Transverse colon (tissue), 4 donors: ENCODE results near the gene ROS1. TPM values are rescaled to one million over a fixed set of nuclear protein-coding genes. Genes with fewer than 3 reads are reported as not detected.

ENCODE experiments used
- DNase-seq: peaks from one replicate; pipeline ENCODE4 v3.0.0-alpha.2; 2019
- H3K27ac ChIP-seq, 4 donors: fragments of 200-600 bp; sonication (generic); 2 replicates each; pipeline ENCODE4 v1.5.1; 2016 to 2018; ENCODE audit warnings: inconsistent platforms in 4 of 4
- H3K27me3 ChIP-seq: fragments of 200-600 bp; sonication (generic); 2 replicates; pipeline ENCODE4 v1.5.1; 2017; ENCODE audit warnings: inconsistent platforms
- H3K36me3 ChIP-seq, 4 donors: fragments of 200-600 bp; sonication (generic); 2 replicates each; pipeline ENCODE4 v1.5.1; 2017 to 2019; ENCODE audit warnings: inconsistent platforms in 4 of 4
- H3K4me1 ChIP-seq, 4 donors: fragments of 200-600 bp; sonication (generic); 2 replicates each; pipeline ENCODE4 v1.5.1; 2017 to 2020; ENCODE audit warnings: inconsistent platforms in 4 of 4
- H3K4me3 ChIP-seq, 4 donors: fragments of 200-600 bp; sonication (generic); 1 replicate in 1 of 4; 2 replicates in 3 of 4; pipeline versions ENCODE4 v1.5.1 to v1.6.1; 2017 to 2019; ENCODE audit warnings: inconsistent platforms in 4 of 4
- H3K9me3 ChIP-seq, 2 donors: fragments of 200-600 bp; sonication (generic); 2 replicates each; pipeline ENCODE4 v1.5.1; 2017 to 2019; ENCODE audit warnings: inconsistent platforms in 2 of 2
- CTCF ChIP-seq, 5 experiments: fragments of 200-600 bp in 3 of 5; fragments of 450-650 bp in 2 of 5; sonication (generic) in 3 of 5; IDR thresholded peaks; 1 replicate in 2 of 5; 2 replicates in 3 of 5; pipeline ENCODE4 v1.5.1; 2016 to 2017; ENCODE audit warnings: antibody characterized with exemption in 5 of 5, inconsistent platforms in 3 of 5, mild to moderate bottlenecking in 2 of 5, moderate library complexity in 1 of 5
- EP300 ChIP-seq: sonication (generic); formaldehyde crosslinking; IDR thresholded peaks from one replicate; pipeline ENCODE4 v1.6.1; 2017; ENCODE audit warnings: antibody characterized with exemption, low read depth
- POLR2A ChIP-seq: fragments of 450-650 bp; IDR thresholded peaks from one replicate; pipeline ENCODE4 v1.6.1; 2016; ENCODE audit warnings: antibody characterized with exemption, mild to moderate bottlenecking, moderate library complexity
- POLR2AphosphoS5 ChIP-seq, 3 donors: sonication (generic); formaldehyde crosslinking; IDR thresholded peaks; one replicate each; pipeline ENCODE4 v1.6.1; 2016; ENCODE audit warnings: antibody characterized with exemption in 3 of 3
- WGBS, 2 donors: methylation state at CpG; one replicate each; pipeline ENCODE4 v1.1.5; 2018; ENCODE audit warnings: low coverage in 1 of 2; 5-methylcytosine and 5-hydroxymethylcytosine counted together
- in situ Hi-C, 4 donors: fragments of 200-750 bp; cut with MboI; loops; one replicate each; pipeline versions ENCODE4 v1.15.0 to v1.15.1; 2017; ENCODE audit warnings: low sequenced_read_pairs in 3 of 4, low pct_ligation_motif_present in 1 of 4, low pct_unique_long_range_greater_than_20kb in 1 of 4
- intact Hi-C: fragments of 100-400 bp; cut with DNase I; formaldehyde crosslinking; loops from one replicate; pipeline ENCODE4 v1.15.1; 2023; ENCODE audit warnings: low total_unique reads
- total RNA-seq, 4 donors: library from RNA; depleted of rRNA; stranded (reverse); fragments of >200 nt; gene quantifications; one replicate each; pipeline ENCODE4 v1.1.0, GENCODE V29; 2016

Gene ROS1
- total RNA-seq, 4 donors from 2014 or later: 0.80 to 4.1 (median 2.5) TPM; not detected in 1

GRCh38 chr6:117432273-117432672 is 6.5 kb upstream of the ROS1 start:
- in situ Hi-C loops: no loop called here
- no peak for TF ChIP-seq POLR2A
- TF ChIP-seq POLR2AphosphoS5 (IDR thresholded peaks at IDR 0.05): no peak
- TF ChIP-seq CTCF (IDR thresholded peaks at IDR 0.05): no peak
- no peak for TF ChIP-seq EP300

GRCh38 chr6:117423754-117424153 is 2.0 kb downstream of the ROS1 start:
- no peaks in the 10 kb centered on the region for H3K27me3 ChIP-seq
- H3K4me1 ChIP-seq: peaks cover 0 to 18% (median 3%) of the 10 kb centered on the region in 4 donors
- intact Hi-C loops (no loop called here), in situ Hi-C loops (no loop called here)
- TF ChIP-seq POLR2AphosphoS5 (IDR thresholded peaks at IDR 0.05) (no peak), CTCF (IDR thresholded peaks at IDR 0.05) (no peak), POLR2A (no peak), EP300 (no peak)
- H3K27ac ChIP-seq: no peak overlapping the region
- H3K4me3 ChIP-seq: no peak overlapping the region
- H3K9me3 ChIP-seq: no peaks in the 10 kb centered on the region
- DNase-seq: no peak
- H3K36me3 ChIP-seq: no peaks in the 10 kb centered on the region
- WGBS, 2 donors: 75 to 76% methylated on average over 3 of the region's 3 CpGs

More at GRCh38 chr6:117432273-117432672, 6.5 kb upstream of the ROS1 start:
- H3K9me3 ChIP-seq: no peaks in the 10 kb centered on the region
- intact Hi-C loops: no loop called here
- DNase-seq: no peak
- no peaks in the 10 kb centered on the region for H3K27me3 ChIP-seq
- no peaks in the 10 kb centered on the region for H3K36me3 ChIP-seq
- no peak overlapping the region for H3K4me3 ChIP-seq
- no peaks in the 10 kb centered on the region for H3K4me1 ChIP-seq
- 63 to 89% methylated on average over 1 of the region's 1 CpG for WGBS, 2 donors
- no peak overlapping the region for H3K27ac ChIP-seq

GRCh38 chr6:117418320-117418719 is 7.4 kb downstream of the ROS1 start:
- Histone ChIP-seq H3K4me3 (no peak overlapping the region), H3K4me1 (peaks cover 0 to 8% (median 0%) of the 10 kb centered on the region in 4 donors), H3K9me3 (no peaks in the 10 kb centered on the region), H3K27me3 (no peaks in the 10 kb centered on the region), H3K27ac (no peak overlapping the region), H3K36me3 (no peaks in the 10 kb centered on the region)
- WGBS, 2 donors: 44 to 49% methylated on average over 4 of the region's 4 CpGs
- in situ Hi-C loops: no loop called here
- TF ChIP-seq POLR2AphosphoS5 (IDR thresholded peaks at IDR 0.05): no peak
- no peak for TF ChIP-seq EP300
- no peak for TF ChIP-seq POLR2A
- TF ChIP-seq CTCF (IDR thresholded peaks at IDR 0.05): no peak
- intact Hi-C loops: no loop called here
- DNase-seq: no peak

- no peak for DNase-seq
- Histone ChIP-seq H3K27me3 (no peaks in the 10 kb centered on the region), H3K4me1 (peaks cover 0 to 8% (median 0%) of the 10 kb centered on the region in 4 donors), H3K27ac (no peak overlapping the region), H3K9me3 (no peaks in the 10 kb centered on the region), H3K36me3 (no peaks in the 10 kb centered on the region), H3K4me3 (no peak overlapping the region)
- WGBS, 2 donors: 33 to 50% methylated on average over 1 of the region's 1 CpG
- TF ChIP-seq CTCF (IDR thresholded peaks at IDR 0.05) (no peak), POLR2AphosphoS5 (IDR thresholded peaks at IDR 0.05) (no peak), POLR2A (no peak), EP300 (no peak)
- in situ Hi-C loops (no loop called here), intact Hi-C loops (no loop called here)
Measured at GRCh38 chr6:117417851-117418250, 7.9 kb downstream of the ROS1 start.
